ENCODE measurements around the gene CIAO2A.
"Not testable (repeated sequence)": the region's sequence is repeated elsewhere in the genome, so short reads cannot be mapped to it uniquely, and the experiment has no call there.

Gene CIAO2A

GRCh38 chr15:64093627-64094417 is at the start of gene CIAO2A:
Gene CIAO2A (minus strand): TSS chr15:64093838. CDS start chr15:64093768, 70 bp downstream.
- peak; percentile 96 for FAIRE-seq

- FAIRE-seq: no peak
Observed at GRCh38 chr15:64143276-64143675, 49.6 kb upstream of the CIAO2A start.

GRCh38 chr15:64141798-64142512 is 48.3 kb upstream of the CIAO2A start:
- no peak for FAIRE-seq

GRCh38 chr15:64138331-64138941 is 44.8 kb upstream of the CIAO2A start:
- FAIRE-seq: no peak

- FAIRE-seq: no peak
Observed at GRCh38 chr15:64137226-64137833, 43.7 kb upstream of the CIAO2A start.

GRCh38 chr15:64136347-64136746 is 42.7 kb upstream of the CIAO2A start:
- FAIRE-seq: no peak

GRCh38 chr15:64134345-64134829 is 40.7 kb upstream of the CIAO2A start:
- no peak for FAIRE-seq

- no peak for FAIRE-seq
Observed at GRCh38 chr15:64133623-64134344, 40.1 kb upstream of the CIAO2A start.

- no peak for FAIRE-seq
Observed at GRCh38 chr15:64132217-64132616, 38.6 kb upstream of the CIAO2A start.

GRCh38 chr15:64131547-64131946 is 37.9 kb upstream of the CIAO2A start:
- no peak for FAIRE-seq

GRCh38 chr15:64130159-64130558 is 36.5 kb upstream of the CIAO2A start:
- FAIRE-seq: no peak

GRCh38 chr15:64127521-64128270 is 34.1 kb upstream of the CIAO2A start:
- no peak for FAIRE-seq

- no peak for FAIRE-seq
Observed at GRCh38 chr15:64125978-64126377, 32.3 kb upstream of the CIAO2A start.

GRCh38 chr15:64122936-64123351 is 29.3 kb upstream of the CIAO2A start:
- FAIRE-seq: no peak

GRCh38 chr15:64122444-64122843 is 28.8 kb upstream of the CIAO2A start:
- FAIRE-seq: no peak

- FAIRE-seq: no peak
Observed at GRCh38 chr15:64121614-64122013, 28.0 kb upstream of the CIAO2A start.

- FAIRE-seq: not testable (repeated sequence)
Observed at GRCh38 chr15:64120322-64120721, 26.7 kb upstream of the CIAO2A start.

- no peak for FAIRE-seq
Observed at GRCh38 chr15:64117759-64118487, 24.3 kb upstream of the CIAO2A start.

GRCh38 chr15:64112904-64113303 is 19.3 kb upstream of the CIAO2A start:
- FAIRE-seq: no peak

GRCh38 chr15:64112073-64112772 is 18.6 kb upstream of the CIAO2A start:
- no peak for FAIRE-seq

All from A204.1 (cell line).